ENCODE results near the gene EIF1B. TPM values are rescaled to one million over a fixed set of nuclear protein-coding genes. Genes with fewer than 3 reads are reported as not detected.

Gene EIF1B
- total RNA-seq, 1 donor from 2014 or later: 68.8 TPM

DNA sequence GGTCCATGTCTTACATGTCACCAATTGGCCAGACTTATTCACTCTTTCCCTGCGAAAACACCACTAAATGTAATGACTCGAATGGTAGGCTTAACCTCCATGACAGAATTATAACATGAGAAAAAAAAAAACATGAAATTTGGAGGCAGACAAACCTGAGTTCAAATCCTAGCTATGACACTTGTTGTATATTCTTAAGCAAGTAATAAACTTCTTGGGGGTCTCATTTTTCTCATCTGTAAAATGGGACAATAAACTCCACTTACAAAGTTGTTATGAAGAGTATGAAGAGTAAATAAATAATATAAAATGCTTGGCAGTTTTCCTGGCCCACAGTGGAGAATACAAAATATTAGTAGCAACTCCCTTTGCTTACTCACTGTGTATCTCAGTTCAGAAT, 11.4 kb upstream of the EIF1B start:
- no peaks in the 10 kb centered on the region for H3K36me3 Mint-ChIP-seq (ENCODE audit: low read depth, unreplicated experiment)
- peaks cover 2% of the 10 kb centered on the region for H3K27me3 Mint-ChIP-seq (ENCODE audit: unreplicated experiment)
- no peak for DNase-seq (ENCODE audit: low spot score)
- H3K27ac Mint-ChIP-seq (ENCODE audit: unreplicated experiment): no peak overlapping the region
- TF ChIP-seq, protein P1, sequence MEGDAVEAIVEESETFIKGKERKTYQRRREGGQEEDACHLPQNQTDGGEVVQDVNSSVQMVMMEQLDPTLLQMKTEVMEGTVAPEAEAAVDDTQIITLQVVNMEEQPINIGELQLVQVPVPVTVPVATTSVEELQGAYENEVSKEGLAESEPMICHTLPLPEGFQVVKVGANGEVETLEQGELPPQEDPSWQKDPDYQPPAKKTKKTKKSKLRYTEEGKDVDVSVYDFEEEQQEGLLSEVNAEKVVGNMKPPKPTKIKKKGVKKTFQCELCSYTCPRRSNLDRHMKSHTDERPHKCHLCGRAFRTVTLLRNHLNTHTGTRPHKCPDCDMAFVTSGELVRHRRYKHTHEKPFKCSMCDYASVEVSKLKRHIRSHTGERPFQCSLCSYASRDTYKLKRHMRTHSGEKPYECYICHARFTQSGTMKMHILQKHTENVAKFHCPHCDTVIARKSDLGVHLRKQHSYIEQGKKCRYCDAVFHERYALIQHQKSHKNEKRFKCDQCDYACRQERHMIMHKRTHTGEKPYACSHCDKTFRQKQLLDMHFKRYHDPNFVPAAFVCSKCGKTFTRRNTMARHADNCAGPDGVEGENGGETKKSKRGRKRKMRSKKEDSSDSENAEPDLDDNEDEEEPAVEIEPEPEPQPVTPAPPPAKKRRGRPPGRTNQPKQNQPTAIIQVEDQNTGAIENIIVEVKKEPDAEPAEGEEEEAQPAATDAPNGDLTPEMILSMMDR (IDR thresholded peaks at IDR 0.05; ENCODE audit: unreplicated experiment): no peak
- H3K4me1 Mint-ChIP-seq (ENCODE audit: unreplicated experiment): no peaks in the 10 kb centered on the region
- H3K4me3 Mint-ChIP-seq (ENCODE audit: unreplicated experiment): no peak overlapping the region
- H3K9me3 Mint-ChIP-seq (ENCODE audit: unreplicated experiment): no peaks in the 10 kb centered on the region

DNA sequence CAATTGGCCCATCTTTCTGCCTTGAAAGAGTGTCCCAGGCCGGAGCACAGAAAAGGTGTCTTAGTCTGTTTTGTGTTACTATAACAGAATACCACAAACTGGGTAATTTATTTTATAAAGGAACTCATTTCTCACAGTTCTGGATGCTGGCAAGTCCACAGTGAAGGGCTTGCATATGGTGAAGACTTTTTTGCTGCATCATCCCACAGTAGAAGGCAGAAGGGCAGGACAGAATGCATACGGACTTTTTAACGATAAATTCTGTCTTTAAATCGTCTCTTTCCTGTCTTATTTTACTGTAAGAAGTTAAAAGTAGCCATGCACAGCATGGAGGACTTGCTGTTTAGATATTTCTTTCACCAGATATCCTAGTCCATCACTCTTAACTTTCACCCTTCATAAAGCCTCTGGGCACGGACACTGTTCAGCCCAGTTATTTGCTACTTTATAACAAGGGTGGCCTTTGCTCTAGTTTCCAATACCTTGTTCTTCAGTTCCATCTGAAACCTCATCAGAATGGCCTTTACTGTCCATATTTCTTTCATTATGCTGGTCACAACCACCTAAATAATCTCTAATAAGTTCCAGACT, 10.3 kb upstream of the EIF1B start:
- TF ChIP-seq, protein P1 (IDR thresholded peaks at IDR 0.05; ENCODE audit: unreplicated experiment): no peak
- no peaks in the 10 kb centered on the region for H3K9me3 Mint-ChIP-seq (ENCODE audit: unreplicated experiment)
- DNase-seq (ENCODE audit: low spot score): no peak

GRCh38 chr3:40299721-40300335, 9.7 kb upstream of the EIF1B start:
- no peak overlapping the region for H3K4me3 Mint-ChIP-seq (ENCODE audit: unreplicated experiment)
- no peaks in the 10 kb centered on the region for H3K9me3 Mint-ChIP-seq (ENCODE audit: unreplicated experiment)
- TF ChIP-seq, protein P1 (IDR thresholded peaks at IDR 0.05; ENCODE audit: unreplicated experiment): no peak
- no peaks in the 10 kb centered on the region for H3K36me3 Mint-ChIP-seq (ENCODE audit: low read depth, unreplicated experiment)
- H3K4me1 Mint-ChIP-seq (ENCODE audit: unreplicated experiment): no peaks in the 10 kb centered on the region
- no peak overlapping the region for H3K27ac Mint-ChIP-seq (ENCODE audit: unreplicated experiment)
- no peaks in the 10 kb centered on the region for H3K27me3 Mint-ChIP-seq (ENCODE audit: unreplicated experiment)
- no peak for DNase-seq (ENCODE audit: low spot score)

More for the DNA sequence above, 10.3 kb upstream of the EIF1B start:
- no peak overlapping the region for H3K27ac Mint-ChIP-seq (ENCODE audit: unreplicated experiment)
- no peaks in the 10 kb centered on the region for H3K36me3 Mint-ChIP-seq (ENCODE audit: low read depth, unreplicated experiment)
- H3K27me3 Mint-ChIP-seq (ENCODE audit: unreplicated experiment): no peaks in the 10 kb centered on the region
- H3K4me3 Mint-ChIP-seq (ENCODE audit: unreplicated experiment): no peak overlapping the region
- no peaks in the 10 kb centered on the region for H3K4me1 Mint-ChIP-seq (ENCODE audit: unreplicated experiment)

- Mint-ChIP-seq H3K27ac (ENCODE audit: unreplicated experiment) (no peak overlapping the region), H3K4me1 (ENCODE audit: unreplicated experiment) (no peaks in the 10 kb centered on the region), H3K36me3 (ENCODE audit: low read depth, unreplicated experiment) (no peaks in the 10 kb centered on the region), H3K4me3 (ENCODE audit: unreplicated experiment) (no peak overlapping the region), H3K9me3 (ENCODE audit: unreplicated experiment) (no peaks in the 10 kb centered on the region), H3K27me3 (ENCODE audit: unreplicated experiment) (no peaks in the 10 kb centered on the region)
- DNase-seq (ENCODE audit: low spot score): no peak
- TF ChIP-seq, protein P1 (IDR thresholded peaks at IDR 0.05; ENCODE audit: unreplicated experiment): no peak
Observed at GRCh38 chr3:40302784-40303183, 6.7 kb upstream of the EIF1B start.

DNA sequence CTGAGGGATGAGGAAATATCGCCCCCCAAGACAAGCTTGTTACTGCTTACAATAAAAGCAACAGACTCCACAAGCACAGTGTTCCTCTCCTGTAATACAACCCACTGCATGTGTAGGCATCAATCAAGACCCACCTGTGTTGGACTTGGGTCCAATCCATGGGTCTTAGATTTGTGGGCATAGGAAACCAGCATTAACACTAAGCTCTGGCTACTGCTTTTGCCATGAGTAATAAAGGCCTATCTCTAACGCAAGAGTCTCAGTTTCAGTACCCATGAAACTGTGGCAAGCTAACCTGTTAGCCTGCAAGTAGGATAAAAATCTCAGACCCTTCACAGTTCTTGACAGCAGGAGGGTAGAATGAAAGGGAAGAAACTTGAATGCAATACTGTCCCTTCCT, 5.2 kb upstream of the EIF1B start:
- Mint-ChIP-seq H3K9me3 (ENCODE audit: unreplicated experiment) (no peaks in the 10 kb centered on the region), H3K27ac (ENCODE audit: unreplicated experiment) (no peak overlapping the region), H3K4me1 (ENCODE audit: unreplicated experiment) (no peaks in the 10 kb centered on the region), H3K4me3 (ENCODE audit: unreplicated experiment) (no peak overlapping the region), H3K27me3 (ENCODE audit: unreplicated experiment) (no peaks in the 10 kb centered on the region), H3K36me3 (ENCODE audit: low read depth, unreplicated experiment) (no peaks in the 10 kb centered on the region)
- no peak for DNase-seq (ENCODE audit: low spot score)
- TF ChIP-seq, protein P1 (IDR thresholded peaks at IDR 0.05; ENCODE audit: unreplicated experiment): no peak
